Mesendoderm (in vitro differentiated cells): ENCODE measurements around the gene HOXD8.

Source experiments
- DNase-seq: peaks from one replicate; pipeline ENCODE4 v3.0.0; 2013
- H2AK5ac ChIP-seq: 2 replicates; pipeline ENCODE4 v1.6.1; 2013; ENCODE audit warnings: low read length, inconsistent platforms
- H2BK120ac ChIP-seq: 2 replicates; pipeline ENCODE4 v1.6.1; 2013; ENCODE audit warnings: low read depth, mild to moderate bottlenecking, low read length, moderate library complexity, mixed read lengths
- H2BK15ac ChIP-seq: replicated peaks from 2 replicates; pipeline ENCODE4 v1.6.1; 2013; ENCODE audit warnings: low read depth, mild to moderate bottlenecking, moderate library complexity
- H2BK5ac ChIP-seq: 2 replicates; pipeline ENCODE4 v1.6.1; 2013; ENCODE audit warnings: low read length, inconsistent platforms
- H3K18ac ChIP-seq: 2 replicates; pipeline ENCODE4 v1.6.1; 2013; ENCODE audit warnings: mild to moderate bottlenecking, low read length, mixed read lengths
- H3K23ac ChIP-seq: one replicate; pipeline ENCODE4 v1.6.1; 2013; ENCODE audit warnings: low read length
- H3K27ac ChIP-seq: 2 replicates; pipeline ENCODE4 v1.5.1; 2013; ENCODE audit warnings: low read depth, mild to moderate bottlenecking, inconsistent platforms, low read length, moderate library complexity
- H3K27me3 ChIP-seq: 2 replicates; pipeline ENCODE4 v1.6.1; 2013; ENCODE audit warnings: low read length, control low read depth, mild to moderate bottlenecking, inconsistent platforms; ENCODE audit not compliant: insufficient read depth, poor library complexity
- H3K36me3 ChIP-seq: 2 replicates; pipeline ENCODE4 v1.6.1; 2013; ENCODE audit warnings: low read length, inconsistent platforms; ENCODE audit not compliant: control insufficient read depth, insufficient read depth
- H3K4ac ChIP-seq: one replicate; pipeline ENCODE4 v1.6.1; 2013; ENCODE audit warnings: low read depth, mild to moderate bottlenecking, low read length, moderate library complexity
- H3K4me1 ChIP-seq: 2 replicates; pipeline ENCODE4 v1.6.1; 2013; ENCODE audit warnings: low read depth, low read length, inconsistent platforms; ENCODE audit not compliant: control insufficient read depth
- H3K4me2 ChIP-seq: 2 replicates; pipeline ENCODE4 v1.6.1; 2013; ENCODE audit warnings: low read length
- H3K4me3 ChIP-seq: 2 replicates; pipeline ENCODE4 v1.5.1; 2013; ENCODE audit warnings: mild to moderate bottlenecking, low read length
- H3K56ac ChIP-seq: one replicate; pipeline ENCODE4 v1.6.1; 2013; ENCODE audit warnings: low read length
- H3K79me1 ChIP-seq: 2 replicates; pipeline ENCODE4 v1.6.1; 2013; ENCODE audit warnings: low read length, inconsistent platforms
- H3K79me2 ChIP-seq: 2 replicates; pipeline ENCODE4 v1.6.1; 2013; ENCODE audit warnings: mild to moderate bottlenecking, low read length; ENCODE audit not compliant: control insufficient read depth, insufficient read depth
- H3K9ac ChIP-seq: 2 replicates; pipeline ENCODE4 v1.6.1; 2013; ENCODE audit warnings: low read length, inconsistent platforms
- H4K5ac ChIP-seq: one replicate; pipeline ENCODE4 v1.6.1; 2013; ENCODE audit warnings: low read length
- H4K8ac ChIP-seq: one replicate; pipeline ENCODE4 v1.6.1; 2013; ENCODE audit warnings: low read depth, mild to moderate bottlenecking, control low read depth, low read length, moderate library complexity
- WGBS: extraction: QIAGEN DNeasy Blood & Tissue Kit; methylation state at CpG from one replicate; pipeline ENCODE4 v1.1.7; 2013; ENCODE audit warnings: low lambda C conversion rate, missing lambda C conversion rate; ENCODE audit not compliant: insufficient coverage; ENCODE audit errors: extremely low coverage; 5-methylcytosine and 5-hydroxymethylcytosine counted together

Gene HOXD8

GRCh38 chr2:176127774-176128072, 1.8 kb upstream of the HOXD8 start:
- DNase-seq: no peak
- no peak overlapping the region for H3K4me3 ChIP-seq
- no CpG with 5 or more reads among the region's 4 CpGs for WGBS

GRCh38 chr2:176128172-176128981, 1.1 kb upstream of the HOXD8 start:
- H4K8ac ChIP-seq: no peak overlapping the region
- DNase-seq: peak; percentile 69
- H3K4me3 ChIP-seq: no peak overlapping the region

More at GRCh38 chr2:176127774-176128072, 1.8 kb upstream of the HOXD8 start:
- H3K4me1 ChIP-seq: no peaks in the 10 kb centered on the region
- no peak overlapping the region for H3K18ac ChIP-seq
- H3K27me3 ChIP-seq: peaks cover 82% of the 10 kb centered on the region
- no peak overlapping the region for H4K8ac ChIP-seq
- H2AK5ac ChIP-seq: no peak overlapping the region
- H3K36me3 ChIP-seq: no peaks in the 10 kb centered on the region
- H2BK120ac ChIP-seq: no peak overlapping the region
- no peak overlapping the region for H3K4ac ChIP-seq
- no peak overlapping the region for H2BK15ac ChIP-seq
- H3K56ac ChIP-seq: no peak overlapping the region
- no peaks in the 10 kb centered on the region for H3K79me1 ChIP-seq
- H3K27ac ChIP-seq: no peak overlapping the region
- no peak overlapping the region for H2BK5ac ChIP-seq
- H3K4me2 ChIP-seq: no peak overlapping the region
- H3K79me2 ChIP-seq: no peaks in the 10 kb centered on the region
- H3K23ac ChIP-seq: no peak overlapping the region
- no peak overlapping the region for H3K9ac ChIP-seq
- H4K5ac ChIP-seq: no peak overlapping the region

GRCh38 chr2:176129813-176130146, 275 bp downstream of the HOXD8 start:
- Histone ChIP-seq H2AK5ac (no peak overlapping the region), H3K4me1 (no peaks in the 10 kb centered on the region), H3K4ac (no peak overlapping the region), H2BK120ac (no peak overlapping the region), H3K56ac (no peak overlapping the region), H3K4me2 (peak overlapping the region; percentile 27), H3K18ac (no peak overlapping the region), H3K23ac (no peak overlapping the region), H3K36me3 (no peaks in the 10 kb centered on the region), H2BK5ac (no peak overlapping the region), H3K4me3 (no peak overlapping the region), H3K27ac (no peak overlapping the region), H3K79me2 (no peaks in the 10 kb centered on the region), H3K27me3 (peaks cover 82% of the 10 kb centered on the region), H3K79me1 (no peaks in the 10 kb centered on the region), H4K8ac (no peak overlapping the region), H4K5ac (no peak overlapping the region), H3K9ac (no peak overlapping the region), H2BK15ac (no peak overlapping the region)
- no CpG with 5 or more reads among the region's 43 CpGs for WGBS
- DNase-seq: no peak

More at GRCh38 chr2:176128172-176128981, 1.1 kb upstream of the HOXD8 start:
- H3K9ac ChIP-seq: no peak overlapping the region
- no peak overlapping the region for H2BK120ac ChIP-seq
- H3K18ac ChIP-seq: no peak overlapping the region
- no peak overlapping the region for H2BK15ac ChIP-seq
- no peak overlapping the region for H2AK5ac ChIP-seq
- H3K56ac ChIP-seq: peak overlapping the region; percentile 17
- H3K79me2 ChIP-seq: no peaks in the 10 kb centered on the region
- no peaks in the 10 kb centered on the region for H3K36me3 ChIP-seq
- WGBS: no CpG with 5 or more reads among the region's 49 CpGs
- H3K4me1 ChIP-seq: no peaks in the 10 kb centered on the region
- H4K5ac ChIP-seq: no peak overlapping the region
- no peak overlapping the region for H2BK5ac ChIP-seq
- peak overlapping the region; percentile 24 for H3K4me2 ChIP-seq
- H3K23ac ChIP-seq: no peak overlapping the region
- H3K4ac ChIP-seq: no peak overlapping the region
- no peaks in the 10 kb centered on the region for H3K79me1 ChIP-seq
- H3K27ac ChIP-seq: no peak overlapping the region
- H3K27me3 ChIP-seq: peaks cover 82% of the 10 kb centered on the region

- Histone ChIP-seq H2BK5ac (no peak overlapping the region), H3K36me3 (no peaks in the 10 kb centered on the region), H2BK120ac (no peak overlapping the region), H3K4me3 (no peak overlapping the region), H3K9ac (no peak overlapping the region), H3K79me2 (no peaks in the 10 kb centered on the region), H3K18ac (no peak overlapping the region), H3K4me1 (no peaks in the 10 kb centered on the region), H4K5ac (no peak overlapping the region), H3K79me1 (no peaks in the 10 kb centered on the region), H4K8ac (no peak overlapping the region), H3K27me3 (peaks cover 81% of the 10 kb centered on the region), H3K56ac (no peak overlapping the region), H3K23ac (no peak overlapping the region), H3K27ac (no peak overlapping the region), H2BK15ac (no peak overlapping the region), H3K4me2 (peak overlapping the region; percentile 27), H2AK5ac (no peak overlapping the region), H3K4ac (no peak overlapping the region)
- WGBS: no CpG with 5 or more reads among the region's 100 CpGs
- DNase-seq: no peak
Measured at GRCh38 chr2:176130147-176130956, 847 bp downstream of the HOXD8 start.

GRCh38 chr2:176130957-176131847, 1.7 kb downstream of the HOXD8 start:
- H3K79me1 ChIP-seq: no peaks in the 10 kb centered on the region
- no CpG with 5 or more reads among the region's 15 CpGs for WGBS
- no peak overlapping the region for H3K4ac ChIP-seq
- H3K18ac ChIP-seq: no peak overlapping the region
- no peak overlapping the region for H4K5ac ChIP-seq
- no peak overlapping the region for H4K8ac ChIP-seq
- H3K4me1 ChIP-seq: no peaks in the 10 kb centered on the region
- peaks cover 80% of the 10 kb centered on the region for H3K27me3 ChIP-seq
- H3K23ac ChIP-seq: no peak overlapping the region
- no peak overlapping the region for H3K4me2 ChIP-seq
- no peak overlapping the region for H3K56ac ChIP-seq
- H2AK5ac ChIP-seq: no peak overlapping the region
- no peak overlapping the region for H2BK5ac ChIP-seq
- H2BK120ac ChIP-seq: no peak overlapping the region
- H3K79me2 ChIP-seq: no peaks in the 10 kb centered on the region
- H3K27ac ChIP-seq: no peak overlapping the region
- no peaks in the 10 kb centered on the region for H3K36me3 ChIP-seq
- no peak overlapping the region for H2BK15ac ChIP-seq
- no peak overlapping the region for H3K4me3 ChIP-seq
- H3K9ac ChIP-seq: no peak overlapping the region
- no peak for DNase-seq
